ENCODE measurements around the gene IQCH.

The IQCH gene

GRCh38 chr15:67380921-67381320, 126.3 kb downstream of the IQCH start:
- in situ Hi-C loops (cut with HindIII; ENCODE audit: low sequenced_read_pairs) = no loop called here
- no peak for TF ChIP-seq CTCF (IDR thresholded peaks at IDR 0.05; ENCODE audit: low read depth, low read length, missing control alignments)
- H3K4me3 ChIP-seq (ENCODE audit: low read depth, low read length) = no peak overlapping the region
- DNase-seq (ENCODE audit: low read depth) = no peak

GRCh38 chr15:67381416-67382045, 126.9 kb downstream of the IQCH start:
- no peak overlapping the region for H3K4me3 ChIP-seq (ENCODE audit: low read depth, low read length)
- no peak for TF ChIP-seq CTCF (IDR thresholded peaks at IDR 0.05; ENCODE audit: low read depth, low read length, missing control alignments)
- DNase-seq (ENCODE audit: low read depth) = no peak
- in situ Hi-C loops (cut with HindIII; ENCODE audit: low sequenced_read_pairs) = no loop called here

GRCh38 chr15:67382723-67383122, 128.1 kb downstream of the IQCH start:
- in situ Hi-C loops (cut with HindIII; ENCODE audit: low sequenced_read_pairs) = no loop called here
- DNase-seq (ENCODE audit: low read depth) = no peak
- TF ChIP-seq CTCF (IDR thresholded peaks at IDR 0.05; ENCODE audit: low read depth, low read length, missing control alignments) = no peak
- no peak overlapping the region for H3K4me3 ChIP-seq (ENCODE audit: low read depth, low read length)

- H3K4me3 ChIP-seq (ENCODE audit: low read depth, low read length) = no peak overlapping the region
- TF ChIP-seq CTCF (IDR thresholded peaks at IDR 0.05; ENCODE audit: low read depth, low read length, missing control alignments) = no peak
- no peak for DNase-seq (ENCODE audit: low read depth)
- in situ Hi-C loops (cut with HindIII; ENCODE audit: low sequenced_read_pairs) = no loop called here
Measured at GRCh38 chr15:67383899-67384298, 129.3 kb downstream of the IQCH start.

GRCh38 chr15:67384761-67385160, 130.2 kb downstream of the IQCH start:
- TF ChIP-seq CTCF (IDR thresholded peaks at IDR 0.05; ENCODE audit: low read depth, low read length, missing control alignments) = no peak
- H3K4me3 ChIP-seq (ENCODE audit: low read depth, low read length) = no peak overlapping the region
- in situ Hi-C loops (cut with HindIII; ENCODE audit: low sequenced_read_pairs) = no loop called here
- DNase-seq (ENCODE audit: low read depth) = no peak

GRCh38 chr15:67385971-67386370, 131.4 kb downstream of the IQCH start:
- peak; percentile 26 for TF ChIP-seq CTCF (IDR thresholded peaks at IDR 0.05; ENCODE audit: low read depth, low read length, missing control alignments)
- DNase-seq (ENCODE audit: low read depth) = no peak
- in situ Hi-C loops (cut with HindIII; ENCODE audit: low sequenced_read_pairs) = no loop called here
- H3K4me3 ChIP-seq (ENCODE audit: low read depth, low read length) = no peak overlapping the region
